ENCODE measurements around the gene FBXO9. TPM values are rescaled to one million over a fixed set of nuclear protein-coding genes. Genes with fewer than 3 reads are reported as not detected.

FBXO9 gene
- total and polyA plus RNA-seq, 7 experiments from 2014 or later, result 52.3 to 133 (median 72.3) TPM

DNA sequence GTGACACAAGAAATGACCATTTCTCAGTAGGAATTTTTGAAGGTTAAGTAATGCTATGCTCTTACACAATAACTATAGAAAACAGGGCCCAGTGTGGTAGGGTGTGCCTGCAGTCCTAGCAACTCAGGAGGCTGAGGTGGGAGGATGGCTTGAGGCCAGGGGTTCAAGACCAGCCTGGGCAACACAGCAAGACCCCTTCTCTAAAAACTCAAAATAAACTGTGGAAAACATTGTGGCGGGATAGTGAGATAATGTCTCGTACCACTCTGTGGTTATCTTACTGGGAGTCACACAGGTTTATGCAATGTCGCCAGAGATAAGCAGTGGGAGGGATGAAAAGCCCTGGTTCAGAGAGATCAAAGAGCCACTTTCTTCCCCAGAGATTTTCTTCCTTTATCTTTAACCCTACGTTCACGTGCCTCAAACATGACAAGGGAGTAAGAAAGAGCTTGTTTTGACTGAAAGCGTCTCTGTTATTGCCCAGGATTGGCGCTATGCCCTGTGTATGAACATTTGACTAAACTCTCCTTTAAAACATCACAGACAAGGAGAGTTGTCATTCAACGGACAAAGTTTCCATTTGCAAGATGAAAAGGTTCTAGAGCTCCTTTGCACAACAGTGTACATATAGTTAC lies 69.5 kb downstream of the FBXO9 start:
- CTCF ChIA-PET, result no interaction called here
- Mint-ChIP-seq H3K9me3 (peaks cover 0 to 5% (median 0%) of the 10 kb centered on the region in 11 donors), H3K27ac (no peak overlapping the region), H3K36me3 (no peaks in the 10 kb centered on the region), H3K4me3 (no peak overlapping the region), H3K4me1 (peaks cover 0 to 6% (median 6%) of the 10 kb centered on the region in 7 donors), H3K27me3 (peaks cover under 1 to 13% (median 11%) of the 10 kb centered on the region in 5 donors)
- no peaks in the 10 kb centered on the region for H3K36me3 ChIP-seq (ENCODE audit: control insufficient read depth in 2 of 3, insufficient read depth in 3 of 3, low read length in 3 of 3)
- no peaks in the 10 kb centered on the region for H3K27me3 ChIP-seq (ENCODE audit: control insufficient read depth in 2 of 2, insufficient read depth in 2 of 2, low read length in 2 of 2)
- H3K27ac ChIP-seq (ENCODE audit: low read depth, low read length), result no peak overlapping the region
- H3K9me3 ChIP-seq (ENCODE audit: control insufficient read depth in 2 of 3, low read length in 3 of 3), result no peaks in the 10 kb centered on the region
- H3K4me3 ChIP-seq (ENCODE audit: low read length), result no peak overlapping the region
- DNase-seq, result no peak
- ATAC-seq, result no peak
- no peaks in the 10 kb centered on the region for H3K4me1 ChIP-seq (ENCODE audit: control insufficient read depth in 2 of 2, insufficient read depth in 2 of 2, low read length in 2 of 2)
- intact Hi-C loops (cut with micrococcal nuclease), result no loop called here
- POLR2A ChIA-PET, result no interaction called here

GRCh38 chr6:53136000-53136609 lies 70.9 kb downstream of the FBXO9 start:
- ChIA-PET POLR2A (no interaction called here), CTCF (interaction anchor here (0.6 kb wide), 1 partner anchor 63 kb away, joined by 4 read pairs; no protein-coding TSS in a partner anchor)
- Mint-ChIP-seq H3K27me3 (peaks cover 8 to 18% (median 9%) of the 10 kb centered on the region in 5 donors), H3K4me1 (peaks cover 0 to 6% (median 6%) of the 10 kb centered on the region in 7 donors), H3K27ac (no peak overlapping the region), H3K9me3 (peaks cover 0 to 3% (median 0%) of the 10 kb centered on the region in 11 donors), H3K36me3 (no peaks in the 10 kb centered on the region), H3K4me3 (no peak overlapping the region)
- intact Hi-C loops (cut with micrococcal nuclease), result no loop called here
- ATAC-seq (no peak), DNase-seq (no peak)
- no peak overlapping the region for H3K4me3 ChIP-seq (ENCODE audit: low read length)
- H3K27me3 ChIP-seq (ENCODE audit: control insufficient read depth in 2 of 2, insufficient read depth in 2 of 2, low read length in 2 of 2), result no peaks in the 10 kb centered on the region
- H3K4me1 ChIP-seq (ENCODE audit: control insufficient read depth in 2 of 2, insufficient read depth in 2 of 2, low read length in 2 of 2), result no peaks in the 10 kb centered on the region
- H3K9me3 ChIP-seq (ENCODE audit: control insufficient read depth in 2 of 3, low read length in 3 of 3), result no peaks in the 10 kb centered on the region
- H3K36me3 ChIP-seq (ENCODE audit: control insufficient read depth in 2 of 3, insufficient read depth in 3 of 3, low read length in 3 of 3), result no peaks in the 10 kb centered on the region
- H3K27ac ChIP-seq (ENCODE audit: low read depth, low read length), result no peak overlapping the region

DNA sequence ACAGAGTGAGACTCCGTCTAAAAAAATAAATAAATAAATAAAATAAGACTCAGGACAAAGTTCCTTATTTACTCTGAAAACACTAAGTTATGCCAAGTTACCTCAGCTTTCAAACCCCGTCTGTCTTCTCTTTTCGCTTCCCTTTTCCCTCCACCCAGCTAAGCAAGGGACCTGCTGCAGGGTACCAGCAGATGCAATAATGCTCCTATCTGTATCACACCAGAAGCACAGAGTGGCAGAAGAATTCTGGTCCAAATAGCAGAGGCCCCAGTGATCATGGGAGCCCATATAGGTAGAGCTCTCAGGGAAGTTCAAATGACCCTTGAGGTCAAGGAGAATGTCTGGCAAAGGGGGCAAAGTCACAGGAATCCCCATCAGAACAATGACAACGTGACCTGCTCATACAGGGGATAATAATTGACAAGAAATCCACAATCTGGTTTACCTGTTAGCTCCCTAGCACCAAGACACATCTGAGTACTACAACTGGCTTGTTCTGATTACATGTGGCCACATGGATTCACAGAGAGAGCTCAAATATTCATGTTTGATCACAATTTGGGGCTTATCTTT lies 74.7 kb downstream of the FBXO9 start:
- Mint-ChIP-seq H3K36me3 (no peaks in the 10 kb centered on the region), H3K4me3 (no peak overlapping the region), H3K27me3 (peaks cover 8 to 18% (median 14%) of the 10 kb centered on the region in 5 donors), H3K4me1 (peaks cover 0 to 2% (median under 1%) of the 10 kb centered on the region in 7 donors), H3K9me3 (peaks cover 0 to 10% (median 0%) of the 10 kb centered on the region in 11 donors), H3K27ac (no peak overlapping the region)
- Histone ChIP-seq H3K4me3 (ENCODE audit: low read length) (no peak overlapping the region), H3K27ac (ENCODE audit: low read depth, low read length) (no peak overlapping the region), H3K36me3 (ENCODE audit: control insufficient read depth in 2 of 3, insufficient read depth in 3 of 3, low read length in 3 of 3) (no peaks in the 10 kb centered on the region), H3K4me1 (ENCODE audit: control insufficient read depth in 2 of 2, insufficient read depth in 2 of 2, low read length in 2 of 2) (no peaks in the 10 kb centered on the region), H3K27me3 (ENCODE audit: control insufficient read depth in 2 of 2, insufficient read depth in 2 of 2, low read length in 2 of 2) (no peaks in the 10 kb centered on the region), H3K9me3 (ENCODE audit: control insufficient read depth in 2 of 3, low read length in 3 of 3) (no peaks in the 10 kb centered on the region)
- ChIA-PET POLR2A (no interaction called here), CTCF (no interaction called here)
- ATAC-seq (no peak), DNase-seq (no peak)
- intact Hi-C loops (cut with micrococcal nuclease), result no loop called here

GRCh38 chr6:53142810-53143209 lies 77.6 kb downstream of the FBXO9 start:
- Mint-ChIP-seq H3K36me3 (no peaks in the 10 kb centered on the region), H3K4me1 (no peaks in the 10 kb centered on the region), H3K4me3 (no peak overlapping the region), H3K27ac (no peak overlapping the region), H3K27me3 (peaks cover 0 to 12% (median 10%) of the 10 kb centered on the region in 5 donors), H3K9me3 (peaks cover 0 to 6% (median 0%) of the 10 kb centered on the region in 11 donors)
- ChIA-PET POLR2A (no interaction called here), CTCF (no interaction called here)
- Histone ChIP-seq H3K36me3 (ENCODE audit: control insufficient read depth in 2 of 3, insufficient read depth in 3 of 3, low read length in 3 of 3) (no peaks in the 10 kb centered on the region), H3K27ac (ENCODE audit: low read depth, low read length) (no peak overlapping the region), H3K4me3 (ENCODE audit: low read length) (no peak overlapping the region), H3K9me3 (ENCODE audit: control insufficient read depth in 2 of 3, low read length in 3 of 3) (no peaks in the 10 kb centered on the region), H3K27me3 (ENCODE audit: control insufficient read depth in 2 of 2, insufficient read depth in 2 of 2, low read length in 2 of 2) (no peaks in the 10 kb centered on the region), H3K4me1 (ENCODE audit: control insufficient read depth in 2 of 2, insufficient read depth in 2 of 2, low read length in 2 of 2) (no peaks in the 10 kb centered on the region)
- DNase-seq (no peak), ATAC-seq (no peak)
- intact Hi-C loops (cut with micrococcal nuclease), result no loop called here

GRCh38 chr6:53143710-53144109 lies 78.5 kb downstream of the FBXO9 start:
- no peak overlapping the region for H3K27ac Mint-ChIP-seq
- no peaks in the 10 kb centered on the region for H3K4me1 ChIP-seq (ENCODE audit: control insufficient read depth in 2 of 2, insufficient read depth in 2 of 2, low read length in 2 of 2)
- no peak overlapping the region for H3K4me3 ChIP-seq (ENCODE audit: low read length)
- H3K4me1 Mint-ChIP-seq, result no peaks in the 10 kb centered on the region
- no peaks in the 10 kb centered on the region for H3K36me3 Mint-ChIP-seq
- H3K27ac ChIP-seq (ENCODE audit: low read depth, low read length), result no peak overlapping the region
- no peak overlapping the region for H3K4me3 Mint-ChIP-seq
- intact Hi-C loops (cut with micrococcal nuclease), result no loop called here
- H3K9me3 ChIP-seq (ENCODE audit: control insufficient read depth in 2 of 3, low read length in 3 of 3), result no peaks in the 10 kb centered on the region
- CTCF ChIA-PET, result no interaction called here
- ATAC-seq (no peak), DNase-seq (no peak)
- POLR2A ChIA-PET, result interaction anchor here (0.6 kb wide), 1 partner anchor 11 kb away, joined by 4 read pairs; no protein-coding TSS in a partner anchor
- no peaks in the 10 kb centered on the region for H3K27me3 ChIP-seq (ENCODE audit: control insufficient read depth in 2 of 2, insufficient read depth in 2 of 2, low read length in 2 of 2)
- peaks cover 0 to 6% (median 0%) of the 10 kb centered on the region in 11 donors for H3K9me3 Mint-ChIP-seq
- no peaks in the 10 kb centered on the region for H3K36me3 ChIP-seq (ENCODE audit: control insufficient read depth in 2 of 3, insufficient read depth in 3 of 3, low read length in 3 of 3)
- peaks cover 0 to 12% (median 7%) of the 10 kb centered on the region in 5 donors for H3K27me3 Mint-ChIP-seq

- no peaks in the 10 kb centered on the region for H3K4me1 Mint-ChIP-seq
- DNase-seq (no peak), ATAC-seq (no peak)
- no peak overlapping the region for H3K4me3 Mint-ChIP-seq
- Histone ChIP-seq H3K4me1 (ENCODE audit: control insufficient read depth in 2 of 2, insufficient read depth in 2 of 2, low read length in 2 of 2) (no peaks in the 10 kb centered on the region), H3K27ac (ENCODE audit: low read depth, low read length) (no peak overlapping the region), H3K27me3 (ENCODE audit: control insufficient read depth in 2 of 2, insufficient read depth in 2 of 2, low read length in 2 of 2) (no peaks in the 10 kb centered on the region), H3K36me3 (ENCODE audit: control insufficient read depth in 2 of 3, insufficient read depth in 3 of 3, low read length in 3 of 3) (no peaks in the 10 kb centered on the region), H3K4me3 (ENCODE audit: low read length) (no peak overlapping the region), H3K9me3 (ENCODE audit: control insufficient read depth in 2 of 3, low read length in 3 of 3) (no peaks in the 10 kb centered on the region)
- peaks cover 0 to 11% (median 10%) of the 10 kb centered on the region in 5 donors for H3K27me3 Mint-ChIP-seq
- intact Hi-C loops (cut with micrococcal nuclease), result no loop called here
- no peak overlapping the region for H3K27ac Mint-ChIP-seq
- CTCF ChIA-PET, result no interaction called here
- H3K9me3 Mint-ChIP-seq, result peaks cover 0 to 6% (median 0%) of the 10 kb centered on the region in 11 donors
- POLR2A ChIA-PET, result no interaction called here
- H3K36me3 Mint-ChIP-seq, result no peaks in the 10 kb centered on the region
Observed at GRCh38 chr6:53144802-53145201, 79.6 kb downstream of the FBXO9 start.
